OCI-LY3 (cell line): ENCODE data around the gene PLXNC1.

Experiments
- CTCF ChIP-seq: fragments of 200-600, 300-600 bp; sonication (generic); IDR thresholded peaks from 2 replicates; pipeline ENCODE4 v1.5.1; 2014; ENCODE audit warnings: antibody characterized with exemption, low read length, low read depth
- EZH2phosphoT487 ChIP-seq: fragments of 200-600 bp; shearing (Covaris generic); IDR thresholded peaks from 2 replicates; pipeline ENCODE4 v1.6.1; 2018; ENCODE audit warnings: antibody characterized with exemption, mixed run types, low read depth

- TF ChIP-seq CTCF (no peak), EZH2phosphoT487 (no peak)
These were observed 38.2 kb downstream of the PLXNC1 start for GRCh38 chr12:94186278-94187241.
